ENCODE measurements around the gene GRK7. TPM values are rescaled to one million over a fixed set of nuclear protein-coding genes. Genes with fewer than 3 reads are reported as not detected.

Gene GRK7, protein sequence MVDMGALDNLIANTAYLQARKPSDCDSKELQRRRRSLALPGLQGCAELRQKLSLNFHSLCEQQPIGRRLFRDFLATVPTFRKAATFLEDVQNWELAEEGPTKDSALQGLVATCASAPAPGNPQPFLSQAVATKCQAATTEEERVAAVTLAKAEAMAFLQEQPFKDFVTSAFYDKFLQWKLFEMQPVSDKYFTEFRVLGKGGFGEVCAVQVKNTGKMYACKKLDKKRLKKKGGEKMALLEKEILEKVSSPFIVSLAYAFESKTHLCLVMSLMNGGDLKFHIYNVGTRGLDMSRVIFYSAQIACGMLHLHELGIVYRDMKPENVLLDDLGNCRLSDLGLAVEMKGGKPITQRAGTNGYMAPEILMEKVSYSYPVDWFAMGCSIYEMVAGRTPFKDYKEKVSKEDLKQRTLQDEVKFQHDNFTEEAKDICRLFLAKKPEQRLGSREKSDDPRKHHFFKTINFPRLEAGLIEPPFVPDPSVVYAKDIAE (N-terminal part only)
- polyA plus RNA-seq (2013, experiment 1 of 4) = not detected
- polyA plus RNA-seq (2013, experiment 2 of 4) = not detected
- not detected for polyA plus RNA-seq (2013, experiment 3 of 4)
- not detected for polyA plus RNA-seq (2013, experiment 4 of 4)

GRCh38 chr3:141763088-141763750 is at the start of gene GRK7:
TSS of gene GRK7 (plus strand) at chr3:141763408. CDS start at chr3:141778285, 14,877 bp downstream.
- Histone ChIP-seq H3K4me1 (ENCODE audit: control insufficient read depth, insufficient read depth, low read length) (no peaks in the 10 kb centered on the region), H3K27ac (ENCODE audit: insufficient read depth, low read depth, low read length, poor library complexity, severe bottlenecking) (no peak within 1 kb of the TSS), H3K27me3 (ENCODE audit: control insufficient read depth, insufficient read depth, low read length, poor library complexity, severe bottlenecking) (peaks cover 10% of the 10 kb centered on the region), H3K9me3 (ENCODE audit: control insufficient read depth, low read length) (no peaks in the 10 kb centered on the region), H3K36me3 (ENCODE audit: control insufficient read depth, insufficient read depth, low read length) (no peaks in the 10 kb centered on the region), H3K4me3 (ENCODE audit: insufficient read depth, low read depth, low read length) (no peak within 1 kb of the TSS)
- WGBS, 2 experiments = 85 to 90% methylated on average over 9 of the region's 9 CpGs

GRCh38 chr3:141714671-141715070 is 48.5 kb upstream of the GRK7 start:
- no peaks in the 10 kb centered on the region for H3K27me3 ChIP-seq (ENCODE audit: control insufficient read depth, insufficient read depth, low read length, poor library complexity, severe bottlenecking)

GRCh38 chr3:141722081-141722480 is 41.1 kb upstream of the GRK7 start:
- Histone ChIP-seq H3K27me3 (ENCODE audit: control insufficient read depth, insufficient read depth, low read length, poor library complexity, severe bottlenecking) (no peaks in the 10 kb centered on the region), H3K4me3 (ENCODE audit: insufficient read depth, low read depth, low read length) (no peak overlapping the region), H3K9me3 (ENCODE audit: control insufficient read depth, low read length) (no peaks in the 10 kb centered on the region), H3K4me1 (ENCODE audit: control insufficient read depth, insufficient read depth, low read length) (no peaks in the 10 kb centered on the region), H3K27ac (ENCODE audit: insufficient read depth, low read depth, low read length, poor library complexity, severe bottlenecking) (no peak overlapping the region), H3K36me3 (ENCODE audit: control insufficient read depth, insufficient read depth, low read length) (no peaks in the 10 kb centered on the region)
- 96 to 97% methylated on average over 1 of the region's 2 CpGs for WGBS, 2 experiments

More at GRCh38 chr3:141714671-141715070, 48.5 kb upstream of the GRK7 start:
- H3K4me1 ChIP-seq (ENCODE audit: control insufficient read depth, insufficient read depth, low read length) = no peaks in the 10 kb centered on the region
- no peaks in the 10 kb centered on the region for H3K36me3 ChIP-seq (ENCODE audit: control insufficient read depth, insufficient read depth, low read length)
- WGBS, 2 experiments = 91 to 100% methylated on average over 1 of the region's 1 CpG
- H3K27ac ChIP-seq (ENCODE audit: insufficient read depth, low read depth, low read length, poor library complexity, severe bottlenecking) = no peak overlapping the region
- H3K4me3 ChIP-seq (ENCODE audit: insufficient read depth, low read depth, low read length) = no peak overlapping the region
- no peaks in the 10 kb centered on the region for H3K9me3 ChIP-seq (ENCODE audit: control insufficient read depth, low read length)

GRCh38 chr3:141722648-141723047 is 40.6 kb upstream of the GRK7 start:
- H3K4me3 ChIP-seq (ENCODE audit: insufficient read depth, low read depth, low read length) = no peak overlapping the region
- H3K27ac ChIP-seq (ENCODE audit: insufficient read depth, low read depth, low read length, poor library complexity, severe bottlenecking) = no peak overlapping the region
- no peaks in the 10 kb centered on the region for H3K36me3 ChIP-seq (ENCODE audit: control insufficient read depth, insufficient read depth, low read length)
- WGBS, 2 experiments = 91 to 96% methylated on average over 2 of the region's 2 CpGs
- no peaks in the 10 kb centered on the region for H3K9me3 ChIP-seq (ENCODE audit: control insufficient read depth, low read length)
- H3K27me3 ChIP-seq (ENCODE audit: control insufficient read depth, insufficient read depth, low read length, poor library complexity, severe bottlenecking) = no peaks in the 10 kb centered on the region
- H3K4me1 ChIP-seq (ENCODE audit: control insufficient read depth, insufficient read depth, low read length) = no peaks in the 10 kb centered on the region

- no peak overlapping the region for H3K4me3 ChIP-seq (ENCODE audit: insufficient read depth, low read depth, low read length)
- no peaks in the 10 kb centered on the region for H3K9me3 ChIP-seq (ENCODE audit: control insufficient read depth, low read length)
- H3K36me3 ChIP-seq (ENCODE audit: control insufficient read depth, insufficient read depth, low read length) = no peaks in the 10 kb centered on the region
- H3K4me1 ChIP-seq (ENCODE audit: control insufficient read depth, insufficient read depth, low read length) = no peaks in the 10 kb centered on the region
- H3K27me3 ChIP-seq (ENCODE audit: control insufficient read depth, insufficient read depth, low read length, poor library complexity, severe bottlenecking) = no peaks in the 10 kb centered on the region
- no peak overlapping the region for H3K27ac ChIP-seq (ENCODE audit: insufficient read depth, low read depth, low read length, poor library complexity, severe bottlenecking)
Measured at GRCh38 chr3:141723255-141723654, 40.0 kb upstream of the GRK7 start.

GRCh38 chr3:141724186-141724585 is 39.0 kb upstream of the GRK7 start:
- Histone ChIP-seq H3K4me1 (ENCODE audit: control insufficient read depth, insufficient read depth, low read length) (no peaks in the 10 kb centered on the region), H3K27me3 (ENCODE audit: control insufficient read depth, insufficient read depth, low read length, poor library complexity, severe bottlenecking) (no peaks in the 10 kb centered on the region), H3K9me3 (ENCODE audit: control insufficient read depth, low read length) (no peaks in the 10 kb centered on the region), H3K4me3 (ENCODE audit: insufficient read depth, low read depth, low read length) (no peak overlapping the region), H3K36me3 (ENCODE audit: control insufficient read depth, insufficient read depth, low read length) (no peaks in the 10 kb centered on the region), H3K27ac (ENCODE audit: insufficient read depth, low read depth, low read length, poor library complexity, severe bottlenecking) (no peak overlapping the region)
- WGBS, 2 experiments = 93% methylated on average over 1 of the region's 1 CpG

- no peak overlapping the region for H3K27ac ChIP-seq (ENCODE audit: insufficient read depth, low read depth, low read length, poor library complexity, severe bottlenecking)
- no peaks in the 10 kb centered on the region for H3K4me1 ChIP-seq (ENCODE audit: control insufficient read depth, insufficient read depth, low read length)
- H3K4me3 ChIP-seq (ENCODE audit: insufficient read depth, low read depth, low read length) = no peak overlapping the region
- H3K9me3 ChIP-seq (ENCODE audit: control insufficient read depth, low read length) = no peaks in the 10 kb centered on the region
- no peaks in the 10 kb centered on the region for H3K36me3 ChIP-seq (ENCODE audit: control insufficient read depth, insufficient read depth, low read length)
- WGBS, 2 experiments = 85 to 94% methylated on average over 4 of the region's 4 CpGs
- H3K27me3 ChIP-seq (ENCODE audit: control insufficient read depth, insufficient read depth, low read length, poor library complexity, severe bottlenecking) = no peaks in the 10 kb centered on the region
Measured at GRCh38 chr3:141725036-141725435, 38.2 kb upstream of the GRK7 start.

GRCh38 chr3:141726483-141726882 is 36.7 kb upstream of the GRK7 start:
- H3K36me3 ChIP-seq (ENCODE audit: control insufficient read depth, insufficient read depth, low read length) = no peaks in the 10 kb centered on the region
- no peak overlapping the region for H3K27ac ChIP-seq (ENCODE audit: insufficient read depth, low read depth, low read length, poor library complexity, severe bottlenecking)
- 85 to 94% methylated on average over 1 of the region's 1 CpG for WGBS, 2 experiments
- no peak overlapping the region for H3K4me3 ChIP-seq (ENCODE audit: insufficient read depth, low read depth, low read length)
- no peaks in the 10 kb centered on the region for H3K9me3 ChIP-seq (ENCODE audit: control insufficient read depth, low read length)
- H3K27me3 ChIP-seq (ENCODE audit: control insufficient read depth, insufficient read depth, low read length, poor library complexity, severe bottlenecking) = no peaks in the 10 kb centered on the region
- no peaks in the 10 kb centered on the region for H3K4me1 ChIP-seq (ENCODE audit: control insufficient read depth, insufficient read depth, low read length)

GRCh38 chr3:141728355-141728892 is 34.8 kb upstream of the GRK7 start:
- no peaks in the 10 kb centered on the region for H3K9me3 ChIP-seq (ENCODE audit: control insufficient read depth, low read length)
- 91 to 92% methylated on average over 5 of the region's 5 CpGs for WGBS, 2 experiments
- no peaks in the 10 kb centered on the region for H3K4me1 ChIP-seq (ENCODE audit: control insufficient read depth, insufficient read depth, low read length)
- H3K27ac ChIP-seq (ENCODE audit: insufficient read depth, low read depth, low read length, poor library complexity, severe bottlenecking) = no peak overlapping the region
- no peaks in the 10 kb centered on the region for H3K36me3 ChIP-seq (ENCODE audit: control insufficient read depth, insufficient read depth, low read length)
- no peak overlapping the region for H3K4me3 ChIP-seq (ENCODE audit: insufficient read depth, low read depth, low read length)
- no peaks in the 10 kb centered on the region for H3K27me3 ChIP-seq (ENCODE audit: control insufficient read depth, insufficient read depth, low read length, poor library complexity, severe bottlenecking)

GRCh38 chr3:141729240-141729639 is 34.0 kb upstream of the GRK7 start:
- no peaks in the 10 kb centered on the region for H3K4me1 ChIP-seq (ENCODE audit: control insufficient read depth, insufficient read depth, low read length)
- WGBS, 2 experiments = 74 to 83% methylated on average over 4 of the region's 4 CpGs
- H3K9me3 ChIP-seq (ENCODE audit: control insufficient read depth, low read length) = no peaks in the 10 kb centered on the region
- H3K27me3 ChIP-seq (ENCODE audit: control insufficient read depth, insufficient read depth, low read length, poor library complexity, severe bottlenecking) = no peaks in the 10 kb centered on the region
- no peaks in the 10 kb centered on the region for H3K36me3 ChIP-seq (ENCODE audit: control insufficient read depth, insufficient read depth, low read length)
- no peak overlapping the region for H3K4me3 ChIP-seq (ENCODE audit: insufficient read depth, low read depth, low read length)
- H3K27ac ChIP-seq (ENCODE audit: insufficient read depth, low read depth, low read length, poor library complexity, severe bottlenecking) = no peak overlapping the region
